ACC112 (cell line): ENCODE results near the gene SDHAF4.

Experiments
- H2AFZ ChIP-seq: fragments of 200-600 bp; sonication (generic); one replicate; pipeline ENCODE4 v1.6.0; 2017; ENCODE audit warnings: antibody characterized with exemption, low read length; ENCODE audit not compliant: unreplicated experiment
- H3K27ac ChIP-seq: fragments of 200-600 bp; sonication (generic); 2 replicates; pipeline ENCODE4 v1.5.1; 2014; ENCODE audit warnings: low read depth, mild to moderate bottlenecking, antibody characterized with exemption, low read length, moderate library complexity
- H3K27me3 ChIP-seq: fragments of 200-600 bp; sonication (generic); 2 replicates; pipeline ENCODE4 v1.6.1; 2014; ENCODE audit warnings: mild to moderate bottlenecking, antibody characterized with exemption, low read length, moderate library complexity, mixed read lengths; ENCODE audit not compliant: insufficient read depth
- H3K36me3 ChIP-seq: fragments of 200-600 bp; sonication (generic); 2 replicates; pipeline ENCODE4 v1.6.1; 2016; ENCODE audit warnings: mild to moderate bottlenecking, antibody characterized with exemption, low read length, moderate library complexity, mixed read lengths; ENCODE audit not compliant: insufficient read depth
- H3K4me1 ChIP-seq: fragments of 200-600 bp; sonication (generic); one replicate; pipeline ENCODE4 v1.6.1; 2016; ENCODE audit warnings: low read length, mixed read lengths; ENCODE audit not compliant: insufficient read depth, unreplicated experiment, control insufficient read depth
- H3K4me3 ChIP-seq: fragments of 200-600 bp; sonication (generic); 2 replicates; pipeline ENCODE4 v1.5.1; 2014; ENCODE audit warnings: mild to moderate bottlenecking, low read depth, low read length
- H3K79me2 ChIP-seq: fragments of 200-600 bp; sonication (generic); one replicate; pipeline ENCODE4 v1.6.0; 2016; ENCODE audit warnings: low read length; ENCODE audit not compliant: control insufficient read depth, unreplicated experiment, insufficient read depth

SDHAF4 gene

GRCh38 chr6:70627500-70628254, 60.9 kb downstream of the SDHAF4 start:
- Histone ChIP-seq H3K79me2 (no peaks in the 10 kb centered on the region), H3K36me3 (no peaks in the 10 kb centered on the region), H3K27me3 (peaks cover 10% of the 10 kb centered on the region; the same call in 1 of the 2 replicates), H3K4me1 (no peaks in the 10 kb centered on the region), H3K4me3 (no peak overlapping the region), H3K27ac (no peak overlapping the region), H2AFZ (no peak overlapping the region)

GRCh38 chr6:70629929-70630328, 63.2 kb downstream of the SDHAF4 start:
- Histone ChIP-seq H2AFZ (no peak overlapping the region), H3K36me3 (no peaks in the 10 kb centered on the region), H3K27me3 (peaks cover 10% of the 10 kb centered on the region; the same call in 1 of the 2 replicates), H3K4me3 (no peak overlapping the region), H3K79me2 (no peaks in the 10 kb centered on the region), H3K4me1 (no peaks in the 10 kb centered on the region), H3K27ac (no peak overlapping the region)

GRCh38 chr6:70633870-70634269, 67.1 kb downstream of the SDHAF4 start:
- Histone ChIP-seq H3K36me3 (no peaks in the 10 kb centered on the region), H3K27ac (no peak overlapping the region), H3K4me3 (no peak overlapping the region), H3K4me1 (no peaks in the 10 kb centered on the region), H3K79me2 (no peaks in the 10 kb centered on the region), H2AFZ (no peak overlapping the region), H3K27me3 (peaks cover 10% of the 10 kb centered on the region; the same call in 1 of the 2 replicates)

GRCh38 chr6:70636596-70636995, 69.9 kb downstream of the SDHAF4 start:
- Histone ChIP-seq H2AFZ (no peak overlapping the region), H3K4me1 (no peaks in the 10 kb centered on the region), H3K36me3 (no peaks in the 10 kb centered on the region), H3K4me3 (no peak overlapping the region), H3K27me3 (0 out of 2 replicates have a peak, but pooled peaks cover 3% of the 10 kb centered on the region), H3K27ac (no peak overlapping the region), H3K79me2 (no peaks in the 10 kb centered on the region)

- Histone ChIP-seq H3K36me3 (no peaks in the 10 kb centered on the region), H3K79me2 (no peaks in the 10 kb centered on the region), H3K4me1 (no peaks in the 10 kb centered on the region), H3K27ac (no peak overlapping the region), H3K27me3 (peaks cover 9% of the 10 kb centered on the region; the same call in 1 of the 2 replicates), H3K4me3 (no peak overlapping the region), H2AFZ (no peak overlapping the region)
Measured at GRCh38 chr6:70638468-70638867, 71.7 kb downstream of the SDHAF4 start.
